Ureter (tissue), 1 donor: ENCODE data around the gene TXN2. TPM values are rescaled to one million over a fixed set of nuclear protein-coding genes. Genes with fewer than 3 reads are reported as not detected.
"Not testable (repeated sequence)": the region's sequence is repeated elsewhere in the genome, so short reads cannot be mapped to it uniquely, and the experiment has no call there.

Source experiments
- DNase-seq: peaks from one replicate; pipeline ENCODE4 v3.0.0-alpha.2; 2020; ENCODE audit warnings: low spot score
- total RNA-seq: library from RNA; stranded (reverse); gene quantifications from one replicate; pipeline ENCODE4 v1.2.4, GENCODE V29; 2023
- donor health status: DM: yes; HTN: yes; CAD: no.

Gene TXN2
- total RNA-seq: 88.2 TPM

- peak; percentile 97 for DNase-seq
These were observed at the start of gene TXN2 for GRCh38 chr22:36481393-36482168. Gene TXN2, minus strand, starts transcription at chr22:36481640. Its CDS starts 803 bp downstream, at chr22:36480837.

GRCh38 chr22:36528795-36529751, 47.6 kb upstream of the TXN2 start, which contains the start of gene EIF3D:
Gene EIF3D, minus strand, starts transcription at chr22:36529166. Its CDS starts 3,045 bp downstream, at chr22:36526121.
- peak; percentile 99 for DNase-seq

GRCh38 chr22:36528341-36528740, 46.9 kb upstream of the TXN2 start:
- no peak for DNase-seq

GRCh38 chr22:36522662-36523061, 41.2 kb upstream of the TXN2 start:
- no peak for DNase-seq

- no peak for DNase-seq
These were observed 39.0 kb upstream of the TXN2 start for GRCh38 chr22:36520423-36520822.

- DNase-seq: not testable (repeated sequence)
These were observed 38.5 kb upstream of the TXN2 start for GRCh38 chr22:36519906-36520305.

GRCh38 chr22:36514766-36515165, 33.3 kb upstream of the TXN2 start:
- DNase-seq: no peak

GRCh38 chr22:36512991-36513390, 31.6 kb upstream of the TXN2 start:
- DNase-seq: no peak

- DNase-seq: no peak
These were observed 30.9 kb upstream of the TXN2 start for GRCh38 chr22:36512333-36512732.

GRCh38 chr22:36510966-36511881, 29.8 kb upstream of the TXN2 start:
- DNase-seq: no peak

- DNase-seq: no peak
These were observed 28.9 kb upstream of the TXN2 start for GRCh38 chr22:36510384-36510783.

GRCh38 chr22:36507518-36508010, 26.1 kb upstream of the TXN2 start:
- no peak for DNase-seq

- DNase-seq: peak; percentile 87
These were observed 25.4 kb upstream of the TXN2 start, which contains the start of gene FOXRED2 for GRCh38 chr22:36506637-36507517. Gene FOXRED2, minus strand, starts transcription at chr22:36507040. Its CDS starts 618 bp downstream, at chr22:36506422.

- DNase-seq: no peak
These were observed 24.7 kb upstream of the TXN2 start for GRCh38 chr22:36505998-36506635.

GRCh38 chr22:36497910-36498665, 16.6 kb upstream of the TXN2 start:
- DNase-seq: no peak

GRCh38 chr22:36493690-36494110, 12.3 kb upstream of the TXN2 start:
- no peak for DNase-seq

- no peak for DNase-seq
These were observed 10.7 kb upstream of the TXN2 start for GRCh38 chr22:36492109-36492508.

- DNase-seq: no peak
These were observed 9.7 kb upstream of the TXN2 start for GRCh38 chr22:36491155-36491554.
